Activated CD4-positive, alpha-beta memory T cell treated with anti-CD3 and anti-CD28 coated beads for 36 hours (primary cell): ENCODE measurements around the gene F10. TPM values are rescaled to one million over a fixed set of nuclear protein-coding genes. Genes with fewer than 3 reads are reported as not detected.

ENCODE experiments used
- CTCF ChIA-PET: fragments of 350-600 bp; sonication (Branson Sonifier 250); formaldehyde crosslinking; loops from one replicate; lab custom pipeline; 2021; ENCODE audit warnings: antibody characterized with exemption, inconsistent platforms; lab: Charles Lee
- POLR2A ChIA-PET: fragments of 350-600 bp; sonication (Branson Sonifier 250); formaldehyde crosslinking; loops from one replicate; lab custom pipeline; 2021; ENCODE audit warnings: antibody characterized with exemption; lab: Charles Lee
- DNase-seq: peaks from one replicate; pipeline ENCODE4 v3.0.0-alpha.2; 2020
- H3K27ac Mint-ChIP-seq: one replicate; pipeline ENCODE4 v1.8.0; 2021; ENCODE audit warnings: mixed read lengths
- H3K27me3 Mint-ChIP-seq: one replicate; pipeline ENCODE4 v1.8.0; 2021; ENCODE audit warnings: mixed read lengths
- H3K36me3 Mint-ChIP-seq: one replicate; pipeline ENCODE4 v1.8.0; 2021; ENCODE audit warnings: mixed read lengths
- H3K4me1 Mint-ChIP-seq: one replicate; pipeline ENCODE4 v1.8.0; 2021; ENCODE audit warnings: low read depth, mixed read lengths
- H3K4me3 Mint-ChIP-seq: one replicate; pipeline ENCODE4 v1.8.0; 2021; ENCODE audit warnings: mild to moderate bottlenecking, mixed read lengths
- H3K9me3 Mint-ChIP-seq: one replicate; pipeline ENCODE4 v1.8.0; 2021; ENCODE audit warnings: mixed read lengths
- intact Hi-C: fragments of 100-400 bp; cut with micrococcal nuclease; formaldehyde crosslinking; loops from one replicate; pipeline ENCODE4 v1.15.1; 2023
- total RNA-seq, 2 experiments: library from RNA; stranded (reverse); gene quantifications; one replicate each; pipeline ENCODE4 v1.2.3, GENCODE V29; 2021

F10 gene
- total RNA-seq, 2 experiments from 2014 or later = not detected

DNA sequence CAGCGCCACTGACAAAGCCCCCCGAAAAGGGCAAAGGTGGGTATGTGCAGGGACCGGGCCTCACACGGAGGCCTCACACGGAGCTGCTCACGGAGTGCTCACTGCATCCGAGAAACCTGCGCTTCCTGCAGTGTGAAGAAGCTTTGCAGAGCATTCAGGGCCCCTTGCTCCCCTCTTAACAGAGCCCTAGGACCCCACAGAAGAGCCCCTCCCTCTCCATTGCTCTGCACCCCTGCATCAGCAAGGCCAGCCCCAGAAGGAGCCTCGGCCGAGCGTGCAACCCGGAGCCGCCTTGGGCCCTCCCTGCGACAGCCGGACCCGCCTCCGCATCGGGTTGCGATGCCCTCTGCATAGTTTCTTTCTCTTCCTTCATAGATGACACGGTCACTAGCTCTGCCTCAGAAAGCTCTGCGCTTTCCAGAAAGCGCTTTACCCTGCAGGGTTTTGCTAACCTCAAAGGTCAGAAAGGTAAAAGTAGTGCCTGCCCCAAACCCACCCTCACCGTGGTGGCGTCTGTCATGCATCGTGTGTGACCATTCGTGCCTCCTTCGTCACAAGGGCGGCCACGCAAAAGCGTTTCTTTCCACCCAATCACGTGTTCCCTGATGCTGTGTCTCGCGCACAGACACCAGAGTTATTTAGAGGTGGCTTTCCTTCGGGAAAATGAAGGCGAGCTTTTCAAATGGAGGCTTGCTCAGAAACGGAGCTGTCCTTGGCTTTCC is 32.7 kb upstream of the F10 start:
- DNase-seq = no peak
- Mint-ChIP-seq H3K9me3 (no peaks in the 10 kb centered on the region), H3K27ac (no peak overlapping the region), H3K27me3 (no peaks in the 10 kb centered on the region), H3K4me3 (no peak overlapping the region), H3K36me3 (no peaks in the 10 kb centered on the region), H3K4me1 (no peaks in the 10 kb centered on the region)
- ChIA-PET CTCF (interaction anchor here (1.0 kb wide), 1 partner anchor 60 kb away, joined by 3 read pairs; no protein-coding TSS in a partner anchor), POLR2A (no interaction called here)
- intact Hi-C loops = no loop called here

DNA sequence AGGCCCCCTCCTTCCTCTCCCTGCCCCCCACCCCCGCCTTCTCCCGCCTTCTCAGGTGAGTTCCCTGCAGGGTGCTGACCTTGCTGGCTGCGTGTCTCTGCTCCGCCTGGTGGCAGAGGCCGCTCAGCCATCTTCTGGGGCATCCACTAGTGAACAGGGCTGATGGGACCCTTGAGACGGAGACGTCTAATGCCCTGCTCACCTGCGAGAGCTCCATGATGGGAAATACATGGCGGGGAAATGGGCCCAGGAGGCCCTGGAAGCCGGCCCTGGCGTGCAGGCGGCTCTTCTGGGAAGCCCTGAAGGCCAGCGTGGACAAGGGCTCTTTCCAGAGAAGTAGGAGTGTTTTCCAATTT is 32.2 kb upstream of the F10 start:
- Mint-ChIP-seq H3K4me3 (no peak overlapping the region), H3K4me1 (no peaks in the 10 kb centered on the region), H3K36me3 (no peaks in the 10 kb centered on the region), H3K27ac (no peak overlapping the region), H3K9me3 (no peaks in the 10 kb centered on the region), H3K27me3 (no peaks in the 10 kb centered on the region)
- intact Hi-C loops = no loop called here
- ChIA-PET CTCF (no interaction called here), POLR2A (no interaction called here)
- no peak for DNase-seq

DNA sequence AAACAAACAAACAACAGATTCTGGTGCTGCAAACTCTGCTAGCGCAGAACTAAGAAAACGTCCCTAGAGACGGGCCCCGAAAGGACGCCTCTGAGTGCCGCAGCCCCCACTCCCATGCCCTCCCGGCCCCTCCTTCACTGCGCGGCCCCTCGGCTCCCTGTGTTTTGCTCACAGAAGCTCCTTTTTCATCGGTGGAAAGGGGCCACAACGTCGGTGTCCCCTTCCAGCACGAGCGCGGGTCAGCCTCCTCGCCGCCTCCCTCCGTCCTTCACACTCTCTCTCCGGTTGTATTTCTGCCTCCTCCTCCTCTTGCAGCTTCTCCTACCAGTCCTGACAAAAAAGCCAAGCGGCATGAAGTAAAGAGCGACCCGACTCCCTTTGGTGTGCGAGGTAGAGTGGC is 31.8 kb upstream of the F10 start:
- no peak for DNase-seq
- H3K27me3 Mint-ChIP-seq = no peaks in the 10 kb centered on the region
- H3K4me1 Mint-ChIP-seq = no peaks in the 10 kb centered on the region
- CTCF ChIA-PET = no interaction called here
- H3K36me3 Mint-ChIP-seq = no peaks in the 10 kb centered on the region
- H3K4me3 Mint-ChIP-seq = no peak overlapping the region
- H3K9me3 Mint-ChIP-seq = no peaks in the 10 kb centered on the region
- POLR2A ChIA-PET = no interaction called here
- H3K27ac Mint-ChIP-seq = no peak overlapping the region
- intact Hi-C loops = no loop called here

DNA sequence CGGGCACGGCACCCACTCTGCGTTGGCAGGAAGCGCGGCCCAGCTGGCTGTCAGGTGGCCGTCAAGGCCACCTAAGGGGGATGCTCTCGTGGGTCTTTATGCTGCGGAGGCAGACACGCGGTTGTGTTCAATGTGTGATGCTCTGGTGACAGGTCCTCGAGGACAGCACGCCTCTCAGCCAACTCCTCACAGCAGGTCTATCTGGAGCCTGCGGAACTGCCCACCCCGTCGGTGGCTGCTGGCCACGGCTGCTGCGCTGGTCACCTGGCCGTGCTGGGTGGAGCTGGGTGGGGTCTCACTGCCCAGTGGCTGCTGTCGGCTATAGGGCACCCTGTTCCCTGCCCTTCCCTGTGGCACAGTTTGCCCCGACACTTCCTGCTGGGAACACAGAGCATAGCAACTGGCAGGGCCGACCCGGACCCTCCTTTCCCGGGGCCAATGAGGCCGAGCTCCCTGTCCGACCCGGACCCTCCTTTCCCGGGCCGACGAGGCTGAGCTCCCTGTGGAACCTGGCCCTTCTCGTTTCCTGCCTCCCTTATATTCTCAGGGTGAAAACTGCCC is 31.3 kb upstream of the F10 start:
- Mint-ChIP-seq H3K4me1 (no peaks in the 10 kb centered on the region), H3K36me3 (no peaks in the 10 kb centered on the region), H3K27me3 (no peaks in the 10 kb centered on the region), H3K9me3 (no peaks in the 10 kb centered on the region), H3K27ac (no peak overlapping the region), H3K4me3 (no peak overlapping the region)
- ChIA-PET POLR2A (no interaction called here), CTCF (no interaction called here)
- intact Hi-C loops = no loop called here
- no peak for DNase-seq

DNA sequence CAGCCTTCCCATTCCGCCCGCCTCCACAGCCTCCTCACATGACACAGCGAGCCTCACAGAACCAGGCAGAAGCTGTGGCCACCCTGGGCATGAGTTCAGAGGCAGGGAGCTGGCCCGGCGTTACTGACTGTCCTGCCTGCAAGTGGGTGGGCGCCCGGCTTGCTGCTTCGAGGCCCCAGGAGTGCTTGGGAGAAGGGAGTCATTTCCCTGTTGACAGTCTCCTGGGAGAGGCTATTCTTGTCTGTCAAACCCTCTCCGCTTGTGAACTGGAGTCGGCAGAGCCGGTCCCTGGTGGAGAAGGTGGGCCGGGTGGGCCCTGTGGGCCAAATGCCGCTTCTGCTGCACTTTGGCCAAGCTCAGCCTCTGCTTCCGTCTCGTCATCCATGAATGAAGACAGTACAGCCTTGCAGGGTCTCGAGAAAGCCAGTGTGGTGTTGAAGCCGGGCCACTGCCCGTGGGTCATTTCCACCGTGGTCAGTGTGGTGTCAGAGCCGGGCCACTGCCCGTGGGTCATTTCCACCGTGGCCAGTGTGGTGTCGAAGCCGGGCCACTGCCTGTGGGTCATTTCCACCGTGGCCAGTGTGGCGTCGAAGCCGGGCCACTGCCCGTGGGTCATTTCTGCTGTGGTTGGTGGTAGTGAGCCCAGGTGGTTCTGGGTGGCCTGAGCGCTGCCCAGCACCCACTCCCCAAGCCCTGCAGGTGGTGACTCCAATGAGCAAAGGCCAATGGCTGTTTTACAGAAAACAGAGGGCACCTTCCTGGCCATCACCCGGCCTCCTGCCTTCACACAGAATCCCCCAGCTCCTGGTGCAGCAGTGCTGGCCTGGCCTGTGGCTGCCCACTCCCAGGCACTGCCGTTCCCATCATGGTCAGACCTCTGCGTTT is 30.5 kb upstream of the F10 start:
- POLR2A ChIA-PET = no interaction called here
- DNase-seq = no peak

DNA sequence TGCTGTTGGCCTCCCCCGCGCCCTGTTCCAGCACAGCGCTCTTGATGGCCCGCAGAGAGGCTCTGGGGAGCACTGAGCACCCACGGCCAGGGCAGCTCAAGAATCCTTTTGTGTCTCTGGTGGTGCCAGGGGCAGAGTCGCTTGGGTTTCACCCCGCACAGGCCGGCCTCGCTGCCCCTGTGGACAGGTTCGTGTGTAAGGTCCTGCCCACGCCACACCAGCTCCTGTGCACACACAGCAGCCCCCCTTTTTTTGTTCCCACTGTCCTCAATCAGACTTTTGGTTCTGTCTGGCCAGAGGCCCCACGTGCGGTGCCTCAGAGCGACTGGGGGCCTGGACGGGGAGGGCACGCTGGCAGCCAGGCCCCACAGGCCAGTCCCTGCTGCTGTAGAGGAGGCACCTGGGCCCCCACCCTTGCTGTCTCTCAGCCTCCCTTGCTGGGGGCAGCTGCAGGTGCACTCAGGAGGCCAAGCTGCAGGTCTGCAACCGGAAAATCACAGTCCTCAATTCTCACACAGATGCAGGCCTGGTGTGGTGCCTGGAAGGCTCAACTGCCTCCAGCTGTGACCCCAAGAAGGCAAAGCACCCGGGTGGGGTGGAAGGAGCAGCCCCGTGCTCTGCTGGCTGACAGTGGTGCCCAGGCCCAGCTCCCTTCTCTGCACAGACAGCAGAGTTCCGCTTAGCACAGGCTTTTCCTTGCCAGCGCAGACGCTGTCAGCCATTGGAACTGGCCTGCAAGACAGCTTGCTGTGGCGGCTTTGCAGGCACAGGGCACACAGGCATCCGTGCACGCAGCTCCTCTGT is 29.6 kb upstream of the F10 start:
- Mint-ChIP-seq H3K27ac (no peak overlapping the region), H3K36me3 (no peaks in the 10 kb centered on the region), H3K9me3 (no peaks in the 10 kb centered on the region), H3K4me1 (no peaks in the 10 kb centered on the region), H3K4me3 (no peak overlapping the region), H3K27me3 (no peaks in the 10 kb centered on the region)
- POLR2A ChIA-PET = no interaction called here
- intact Hi-C loops = no loop called here
- no peak for DNase-seq
- CTCF ChIA-PET = no interaction called here

More for the DNA sequence above, 30.5 kb upstream of the F10 start:
- H3K9me3 Mint-ChIP-seq = no peaks in the 10 kb centered on the region
- no peak overlapping the region for H3K4me3 Mint-ChIP-seq
- H3K36me3 Mint-ChIP-seq = no peaks in the 10 kb centered on the region
- H3K4me1 Mint-ChIP-seq = no peaks in the 10 kb centered on the region
- H3K27ac Mint-ChIP-seq = no peak overlapping the region
- intact Hi-C loops = no loop called here
- CTCF ChIA-PET = no interaction called here
- no peaks in the 10 kb centered on the region for H3K27me3 Mint-ChIP-seq

DNA sequence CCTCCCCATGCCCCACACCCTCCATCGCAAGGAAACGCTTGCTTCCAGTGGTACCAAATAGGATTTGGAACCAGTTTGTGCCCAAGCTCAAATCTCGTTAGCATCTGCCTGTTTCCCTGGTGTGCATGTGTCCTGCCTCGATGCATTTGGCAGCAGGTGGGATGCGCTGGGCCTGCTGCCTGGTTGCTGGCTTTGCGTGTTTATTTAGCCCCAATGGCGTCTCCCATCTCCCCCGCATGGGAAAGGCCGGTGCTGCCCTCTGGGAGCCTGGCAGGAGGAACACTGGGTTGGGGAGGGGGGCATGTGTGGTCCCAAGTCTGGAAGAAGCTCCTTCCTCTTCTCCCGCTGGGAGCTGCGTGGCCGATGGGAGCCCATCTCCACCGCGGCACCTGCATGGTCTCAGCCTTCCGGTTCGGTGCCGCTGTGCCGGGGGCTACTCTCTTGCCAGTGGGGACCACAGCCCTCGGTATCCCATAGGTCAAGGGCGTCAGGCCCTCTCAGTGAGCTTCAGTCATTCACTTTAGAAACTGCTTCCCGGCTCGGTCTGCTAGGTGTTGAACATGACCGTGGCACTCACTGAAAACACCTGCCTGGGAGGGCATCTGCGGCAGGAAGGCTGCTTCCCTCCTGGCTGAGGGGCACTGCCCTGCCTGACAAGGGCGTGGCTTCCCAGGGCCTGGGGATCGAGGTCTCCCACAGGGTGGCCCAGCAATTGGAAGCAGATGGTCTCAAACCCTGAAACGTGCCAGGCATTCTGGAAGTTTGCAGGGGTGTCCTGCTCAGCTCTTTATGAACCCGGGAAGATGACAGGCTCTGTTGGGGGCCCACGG is 28.8 kb upstream of the F10 start:
- no peaks in the 10 kb centered on the region for H3K27me3 Mint-ChIP-seq
- ChIA-PET CTCF (no interaction called here), POLR2A (no interaction called here)
- DNase-seq = no peak
- H3K4me1 Mint-ChIP-seq = no peaks in the 10 kb centered on the region
- no peak overlapping the region for H3K4me3 Mint-ChIP-seq
- no peak overlapping the region for H3K27ac Mint-ChIP-seq
- no peaks in the 10 kb centered on the region for H3K9me3 Mint-ChIP-seq
- H3K36me3 Mint-ChIP-seq = no peaks in the 10 kb centered on the region
- intact Hi-C loops = no loop called here

DNA sequence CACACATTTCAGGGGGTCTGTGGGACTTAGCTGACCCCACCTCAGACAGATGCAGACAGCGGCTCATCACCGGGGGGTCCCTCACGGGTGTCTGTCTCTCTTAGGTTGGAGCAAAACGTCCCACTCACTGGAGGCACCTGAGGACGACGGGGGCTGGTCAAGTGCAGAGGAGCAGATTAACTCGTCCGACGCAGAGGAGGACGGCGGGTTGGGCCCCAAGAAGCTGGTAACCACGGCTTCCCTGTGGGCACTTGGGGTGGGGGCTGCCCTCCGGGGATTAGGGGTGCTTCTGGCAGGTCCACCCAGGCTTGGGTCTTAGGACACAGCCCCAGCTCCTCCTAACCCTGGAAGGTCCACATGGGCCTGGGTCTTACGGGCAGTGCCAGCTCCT is 28.2 kb upstream of the F10 start:
- Mint-ChIP-seq H3K9me3 (no peaks in the 10 kb centered on the region), H3K36me3 (no peaks in the 10 kb centered on the region), H3K4me1 (no peaks in the 10 kb centered on the region), H3K27ac (no peak overlapping the region), H3K4me3 (no peak overlapping the region), H3K27me3 (no peaks in the 10 kb centered on the region)
- no peak for DNase-seq
- POLR2A ChIA-PET = no interaction called here
- intact Hi-C loops = no loop called here
- CTCF ChIA-PET = no interaction called here

DNA sequence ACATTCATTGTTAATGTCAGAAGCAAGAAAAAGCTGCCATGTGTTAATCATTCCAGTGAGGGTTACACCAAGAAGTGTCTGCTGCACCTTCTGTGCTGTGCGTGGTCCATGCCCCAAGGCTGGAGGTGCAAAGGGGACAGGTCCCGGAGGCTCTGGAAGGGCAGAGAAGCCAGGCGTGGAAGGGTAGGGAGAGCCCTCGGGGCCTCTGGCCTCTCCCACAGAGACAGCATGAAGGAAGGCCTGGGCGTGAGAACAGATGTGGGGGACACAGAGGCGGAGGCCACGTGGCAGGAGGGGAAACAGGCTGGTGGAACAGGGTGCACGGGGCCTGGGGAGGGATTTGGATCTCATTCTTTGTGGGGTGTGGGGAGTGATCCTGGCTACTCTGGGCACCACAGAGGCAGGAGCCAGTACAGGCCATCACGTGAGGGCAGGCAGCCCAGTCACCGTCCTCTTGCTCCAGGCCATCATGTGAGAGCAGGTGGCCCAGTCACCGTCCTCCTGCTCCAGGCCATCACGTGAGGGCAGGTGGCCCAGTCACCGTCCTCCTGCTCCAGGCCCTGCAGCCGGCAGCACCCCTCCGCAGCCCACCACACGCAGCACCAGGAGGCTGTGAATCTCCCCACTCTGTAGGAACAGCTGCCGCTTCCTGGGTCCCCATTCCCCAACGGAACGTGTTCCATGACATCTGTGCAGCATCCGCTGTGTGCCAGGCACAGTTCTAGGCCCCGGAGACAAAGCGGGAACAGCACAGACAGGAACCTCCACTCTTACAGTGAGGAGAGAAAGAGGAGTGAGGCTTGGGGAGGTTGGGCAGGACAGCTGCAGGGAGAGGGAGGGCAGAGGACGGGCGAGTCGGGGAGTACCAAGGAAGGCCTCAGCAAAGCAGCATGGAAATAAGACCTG is 27.2 kb upstream of the F10 start:
- H3K27me3 Mint-ChIP-seq = no peaks in the 10 kb centered on the region
- POLR2A ChIA-PET = no interaction called here

DNA sequence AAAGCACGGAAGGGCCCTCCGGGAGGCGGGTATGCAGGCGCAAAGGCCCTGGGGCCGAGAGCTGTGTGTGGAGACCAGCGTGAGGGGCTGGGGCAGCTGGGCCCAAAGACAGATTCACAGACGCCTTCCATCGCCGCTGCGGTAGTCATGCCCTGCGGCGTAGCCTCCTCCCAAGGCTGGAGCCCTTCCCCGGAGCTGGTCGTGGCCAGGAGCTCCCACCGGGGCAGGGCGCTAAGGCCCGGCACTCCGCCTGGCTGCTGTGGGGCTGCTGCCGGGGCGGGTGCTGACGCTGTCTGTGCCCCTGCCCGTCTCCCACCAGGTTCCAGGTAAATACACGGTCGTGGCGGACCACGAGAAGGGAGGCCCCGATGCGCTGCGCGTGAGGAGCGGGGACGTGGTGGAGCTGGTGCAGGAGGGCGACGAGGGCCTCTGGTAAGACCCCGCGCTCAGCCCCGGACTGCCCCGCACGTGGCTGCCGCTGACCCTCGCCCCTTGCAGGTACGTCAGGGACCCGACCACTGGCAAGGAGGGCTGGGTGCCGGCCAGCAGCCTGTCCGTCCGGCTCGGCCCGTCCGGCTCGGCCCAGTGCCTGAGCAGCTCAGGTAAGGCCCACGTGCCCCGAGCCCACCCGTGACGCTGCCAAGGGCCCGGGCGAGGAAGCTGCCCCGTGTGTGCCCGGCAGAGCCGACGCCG is 26.4 kb upstream of the F10 start:
- CTCF ChIA-PET = no interaction called here
- Mint-ChIP-seq H3K4me3 (no peak overlapping the region), H3K36me3 (no peaks in the 10 kb centered on the region), H3K4me1 (no peaks in the 10 kb centered on the region), H3K27me3 (no peaks in the 10 kb centered on the region), H3K9me3 (no peaks in the 10 kb centered on the region), H3K27ac (no peak overlapping the region)
- DNase-seq = no peak
- intact Hi-C loops = no loop called here
- POLR2A ChIA-PET = no interaction called here

More for the DNA sequence above, 27.2 kb upstream of the F10 start:
- Mint-ChIP-seq H3K4me1 (no peaks in the 10 kb centered on the region), H3K4me3 (no peak overlapping the region), H3K36me3 (no peaks in the 10 kb centered on the region), H3K27ac (no peak overlapping the region), H3K9me3 (no peaks in the 10 kb centered on the region)
- CTCF ChIA-PET = no interaction called here
- no peak for DNase-seq
- intact Hi-C loops = no loop called here
